Parathyroid adenoma (tissue), 2 donors: ENCODE measurements around the gene DPF1.
"Not testable (repeated sequence)": the region's sequence is repeated elsewhere in the genome, so short reads cannot be mapped to it uniquely, and the experiment has no call there.

Experiments used
- H2AFZ ChIP-seq: fragments of 300-600 bp; sonication (generic); one replicate; pipeline ENCODE4 v1.7.0; 2017; ENCODE audit warnings: antibody characterized with exemption, mild to moderate bottlenecking
- H3K27ac ChIP-seq: fragments of 300-600 bp; sonication (generic); one replicate; pipeline ENCODE4 v1.7.0; 2017
- H3K27me3 ChIP-seq: fragments of 300-600 bp; sonication (generic); one replicate; pipeline ENCODE4 v1.7.0; 2017; ENCODE audit warnings: low read length; ENCODE audit not compliant: control insufficient read depth, insufficient read depth
- H3K36me3 ChIP-seq: fragments of 300-600 bp; sonication (generic); one replicate; pipeline ENCODE4 v1.7.0; 2017; ENCODE audit warnings: low read length; ENCODE audit not compliant: control insufficient read depth, insufficient read depth
- H3K4me1 ChIP-seq: fragments of 300-600 bp; sonication (generic); one replicate; pipeline ENCODE4 v1.7.0; 2017; ENCODE audit warnings: control low read depth
- H3K4me2 ChIP-seq: fragments of 300-600 bp; sonication (generic); one replicate; pipeline ENCODE4 v1.7.0; 2017; ENCODE audit warnings: low read length
- H3K4me3 ChIP-seq: fragments of 300-600 bp; sonication (generic); one replicate; pipeline ENCODE4 v1.7.0; 2017; ENCODE audit warnings: low read depth, low read length
- H3K79me2 ChIP-seq: fragments of 300-600 bp; sonication (generic); one replicate; pipeline ENCODE4 v1.7.0; 2017; ENCODE audit warnings: control low read depth
- H3K9ac ChIP-seq: fragments of 300-600 bp; sonication (generic); one replicate; pipeline ENCODE4 v1.7.0; 2017; ENCODE audit warnings: mild to moderate bottlenecking
- H3K9me3 ChIP-seq: fragments of 300-600 bp; sonication (generic); one replicate; pipeline ENCODE4 v1.7.0; 2017; ENCODE audit warnings: low read length; ENCODE audit not compliant: control insufficient read depth
- CTCF ChIP-seq: fragments of 300-600 bp; sonication (generic); IDR thresholded peaks from one replicate; pipeline ENCODE4 v1.7.0; 2017; ENCODE audit warnings: antibody characterized with exemption, mild to moderate bottlenecking
- donor health status: primary hyperparathyroidism.

DPF1 gene

GRCh38 chr19:38228491-38229439, 4.7 kb upstream of the DPF1 start:
- no peak overlapping the region for H3K9ac ChIP-seq
- H3K4me3 ChIP-seq: no peak overlapping the region
- H3K27me3 ChIP-seq: peaks cover 4% of the 10 kb centered on the region

GRCh38 chr19:38228005-38228377, 4.0 kb upstream of the DPF1 start:
- H3K4me1 ChIP-seq: peaks cover 3% of the 10 kb centered on the region
- no peak overlapping the region for H3K4me3 ChIP-seq
- peaks cover 4% of the 10 kb centered on the region for H3K27me3 ChIP-seq
- H3K9me3 ChIP-seq: no peaks in the 10 kb centered on the region
- H3K36me3 ChIP-seq: no peaks in the 10 kb centered on the region
- H3K4me2 ChIP-seq: no peak overlapping the region
- no peak overlapping the region for H3K27ac ChIP-seq
- no peak for TF ChIP-seq CTCF
- H2AFZ ChIP-seq: no peak overlapping the region
- H3K9ac ChIP-seq: no peak overlapping the region
- H3K79me2 ChIP-seq: no peaks in the 10 kb centered on the region

More at GRCh38 chr19:38228491-38229439, 4.7 kb upstream of the DPF1 start:
- Histone ChIP-seq H3K4me1 (peaks cover 3% of the 10 kb centered on the region), H2AFZ (peak overlapping the region; percentile 28), H3K27ac (no peak overlapping the region), H3K79me2 (no peaks in the 10 kb centered on the region), H3K4me2 (no peak overlapping the region), H3K36me3 (no peaks in the 10 kb centered on the region), H3K9me3 (no peaks in the 10 kb centered on the region)
- TF ChIP-seq CTCF: no peak

- no peak overlapping the region for H3K4me3 ChIP-seq
- peaks cover 4% of the 10 kb centered on the region for H3K27me3 ChIP-seq
- TF ChIP-seq CTCF: no peak
- no peak overlapping the region for H3K4me2 ChIP-seq
- H3K79me2 ChIP-seq: no peaks in the 10 kb centered on the region
- peaks cover 3% of the 10 kb centered on the region for H3K4me1 ChIP-seq
- no peaks in the 10 kb centered on the region for H3K9me3 ChIP-seq
- no peak overlapping the region for H2AFZ ChIP-seq
- no peak overlapping the region for H3K9ac ChIP-seq
- no peaks in the 10 kb centered on the region for H3K36me3 ChIP-seq
- H3K27ac ChIP-seq: no peak overlapping the region
Measured at GRCh38 chr19:38227287-38228004, 3.4 kb upstream of the DPF1 start.

GRCh38 chr19:38224863-38225218, 819 bp upstream of the DPF1 start:
- not testable (repeated sequence) for H3K27me3 ChIP-seq, H3K9me3 ChIP-seq, H3K4me3 ChIP-seq, H3K36me3 ChIP-seq, H2AFZ ChIP-seq, H3K79me2 ChIP-seq, H3K4me1 ChIP-seq, H3K27ac ChIP-seq, H3K9ac ChIP-seq, H3K4me2 ChIP-seq

- H3K9me3 ChIP-seq: no peaks in the 10 kb centered on the region
- peak overlapping the region; percentile 29 for H3K4me3 ChIP-seq
- TF ChIP-seq CTCF: no peak
Measured at GRCh38 chr19:38223617-38224013, 407 bp downstream of the DPF1 start.

More at GRCh38 chr19:38223617-38224013, 407 bp downstream of the DPF1 start:
- no peaks in the 10 kb centered on the region for H3K27me3 ChIP-seq
- no peak overlapping the region for H3K9ac ChIP-seq
- H3K4me2 ChIP-seq: peak overlapping the region; percentile 68
- peak overlapping the region; percentile 86 for H2AFZ ChIP-seq
- no peaks in the 10 kb centered on the region for H3K79me2 ChIP-seq
- peaks cover under 1% of the 10 kb centered on the region for H3K4me1 ChIP-seq
- H3K27ac ChIP-seq: no peak overlapping the region
- H3K36me3 ChIP-seq: no peaks in the 10 kb centered on the region
